ENCODE results near the gene BICC1.

BICC1 gene

GRCh38 chr10:58712982-58713381, 200.3 kb downstream of the BICC1 start:
- no peak for DNase-seq

GRCh38 chr10:58714409-58714808, 201.7 kb downstream of the BICC1 start:
- DNase-seq: no peak

DNA sequence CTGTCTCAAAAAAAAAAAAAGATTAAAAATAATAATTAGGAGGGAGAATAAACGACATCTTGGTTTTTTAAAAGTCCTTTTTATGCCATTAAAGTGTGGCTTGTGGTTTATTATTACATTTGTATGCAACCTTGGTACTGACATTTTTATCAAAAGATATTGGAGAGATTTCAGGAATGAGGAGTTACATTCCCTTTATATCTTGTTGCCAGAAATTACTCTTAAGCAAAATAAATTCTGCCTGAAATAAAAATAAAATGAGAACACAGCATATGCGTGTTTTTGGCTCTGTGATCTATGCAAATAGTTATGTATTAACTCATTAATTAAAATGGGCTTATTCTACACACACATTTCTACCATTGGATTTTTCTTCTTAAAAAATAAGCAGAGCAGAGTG, 202.4 kb downstream of the BICC1 start:
- DNase-seq: no peak

GRCh38 chr10:58718596-58718995, 205.9 kb downstream of the BICC1 start:
- no peak for DNase-seq

- DNase-seq: no peak
Measured at GRCh38 chr10:58721601-58722281, 209.1 kb downstream of the BICC1 start.

- no peak for DNase-seq
Measured at GRCh38 chr10:58723186-58723585, 210.5 kb downstream of the BICC1 start.

GRCh38 chr10:58723966-58724365, 211.3 kb downstream of the BICC1 start:
- no peak for DNase-seq

- no peak for DNase-seq
Measured at GRCh38 chr10:58724781-58725180, 212.1 kb downstream of the BICC1 start.

GRCh38 chr10:58725901-58726300, 213.2 kb downstream of the BICC1 start:
- DNase-seq: no peak

DNA sequence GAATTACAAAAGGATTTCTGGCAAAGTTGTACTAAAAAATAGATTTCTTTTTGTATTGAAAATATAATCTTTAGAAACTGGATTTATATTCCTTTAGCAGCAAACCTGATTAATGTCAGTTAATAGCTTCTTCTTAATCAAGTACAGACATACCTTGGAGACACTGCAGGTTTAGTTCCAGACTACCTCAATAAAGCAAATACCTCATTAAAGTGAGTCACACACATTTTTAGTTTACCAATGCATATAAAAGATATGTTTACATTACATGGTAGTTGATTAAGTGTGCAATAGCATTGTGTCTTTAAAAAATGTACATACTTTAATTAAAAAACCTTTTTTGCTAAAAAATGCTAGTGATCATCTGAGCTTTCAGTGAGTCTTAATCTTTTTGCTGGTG, 215.0 kb downstream of the BICC1 start:
- no peak for DNase-seq

- no peak for DNase-seq
Measured at GRCh38 chr10:58731276-58731675, 218.6 kb downstream of the BICC1 start.

DNA sequence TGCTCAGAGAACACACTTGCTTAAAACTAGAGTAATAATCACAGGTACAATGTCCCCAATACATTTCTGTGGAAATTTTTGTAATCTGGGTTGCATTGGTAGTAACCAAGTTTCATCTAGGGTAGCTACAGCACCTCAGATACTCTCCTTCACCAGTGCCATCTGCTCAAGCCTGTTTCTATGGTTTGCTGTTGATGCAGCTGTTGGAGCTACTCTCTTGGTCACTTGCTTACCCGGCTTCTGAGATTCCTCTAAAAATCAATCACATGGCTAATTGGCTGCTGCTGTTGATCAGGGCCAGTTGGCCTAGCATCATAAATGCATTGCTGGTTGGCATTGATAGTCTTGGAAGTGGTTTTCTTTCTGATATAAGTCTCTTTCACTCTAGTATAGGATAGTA, 220.8 kb downstream of the BICC1 start:
- no peak for DNase-seq

DNA sequence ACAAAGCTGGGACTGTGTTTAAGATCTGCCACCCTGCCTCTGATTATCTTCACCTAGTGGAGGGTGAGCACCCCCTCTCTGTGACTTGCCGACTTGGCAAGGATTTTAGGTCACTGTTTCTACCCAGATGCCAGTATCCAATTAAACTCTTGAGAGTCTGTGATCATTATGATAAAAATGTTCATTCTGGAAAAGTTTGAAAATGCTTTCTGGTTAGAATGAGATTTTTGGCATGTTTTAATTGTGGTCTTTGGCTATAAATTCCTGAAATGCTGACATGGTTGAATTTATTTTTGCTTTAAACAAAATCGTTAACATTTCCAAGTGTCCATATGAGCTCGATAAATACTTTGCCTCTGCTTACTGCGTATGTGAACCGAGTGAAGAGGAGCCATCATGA, 221.4 kb downstream of the BICC1 start:
- no peak for DNase-seq

DNA sequence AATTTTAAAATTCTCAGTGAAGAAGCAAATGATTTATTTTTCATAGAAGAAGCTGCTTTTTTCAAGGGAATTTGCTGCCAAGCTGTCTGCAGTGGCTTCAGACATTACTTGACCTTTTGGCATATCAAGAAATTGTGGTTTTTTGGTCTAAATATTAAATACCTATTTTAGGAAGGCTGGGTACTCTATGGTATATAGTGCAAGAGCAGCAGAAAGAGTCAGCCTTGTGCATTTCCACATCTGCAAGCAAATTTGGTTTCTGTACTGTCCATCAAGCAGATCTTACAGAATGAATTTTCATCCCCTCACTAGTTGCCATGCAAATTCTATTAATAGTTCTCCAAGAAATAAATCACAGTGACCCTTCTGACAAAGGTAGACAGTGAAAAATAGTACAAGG, 222.0 kb downstream of the BICC1 start:
- no peak for DNase-seq

- DNase-seq: no peak
Measured at GRCh38 chr10:58735087-58735486, 222.4 kb downstream of the BICC1 start.

GRCh38 chr10:58740620-58741369, 228.1 kb downstream of the BICC1 start:
- no peak for DNase-seq

DNA sequence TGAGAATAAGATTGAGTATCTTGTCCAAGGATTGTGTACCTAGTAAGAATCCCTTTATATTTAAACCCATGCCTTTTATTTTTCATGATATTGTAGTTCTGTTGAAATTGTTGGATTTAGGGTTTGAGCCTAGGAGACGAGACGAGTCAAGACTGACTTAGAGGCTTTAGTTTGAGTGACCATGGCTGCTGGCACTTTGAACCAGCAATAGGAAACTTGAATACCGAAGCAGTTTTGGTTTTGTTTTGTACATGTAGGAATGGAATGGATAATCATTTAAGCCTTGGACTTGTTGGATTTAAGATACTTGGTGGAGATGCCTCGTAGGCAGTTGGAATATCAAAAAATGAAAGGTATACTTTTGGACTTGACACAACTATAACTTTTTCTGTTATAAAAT, 229.0 kb downstream of the BICC1 start:
- DNase-seq: no peak

DNA sequence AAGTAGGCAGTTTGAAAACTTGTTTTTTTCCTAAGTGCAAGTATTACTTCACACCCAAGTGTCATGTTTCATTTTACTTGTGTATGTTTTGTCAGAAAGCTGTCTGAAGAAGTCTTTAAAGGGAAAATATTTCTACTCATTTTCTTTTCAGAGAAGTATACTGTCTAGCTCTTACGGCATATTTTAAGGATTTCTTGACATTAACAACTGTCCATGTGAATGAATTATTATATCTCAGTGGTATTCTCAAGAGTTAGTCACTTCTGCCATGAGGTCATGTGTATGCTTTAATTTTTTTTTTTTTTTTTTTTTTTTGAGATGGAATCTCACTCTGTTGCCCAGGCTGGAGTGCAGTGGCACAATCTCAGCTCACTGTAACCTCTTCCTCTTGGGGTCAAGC, 229.5 kb downstream of the BICC1 start:
- DNase-seq: no peak

DNA sequence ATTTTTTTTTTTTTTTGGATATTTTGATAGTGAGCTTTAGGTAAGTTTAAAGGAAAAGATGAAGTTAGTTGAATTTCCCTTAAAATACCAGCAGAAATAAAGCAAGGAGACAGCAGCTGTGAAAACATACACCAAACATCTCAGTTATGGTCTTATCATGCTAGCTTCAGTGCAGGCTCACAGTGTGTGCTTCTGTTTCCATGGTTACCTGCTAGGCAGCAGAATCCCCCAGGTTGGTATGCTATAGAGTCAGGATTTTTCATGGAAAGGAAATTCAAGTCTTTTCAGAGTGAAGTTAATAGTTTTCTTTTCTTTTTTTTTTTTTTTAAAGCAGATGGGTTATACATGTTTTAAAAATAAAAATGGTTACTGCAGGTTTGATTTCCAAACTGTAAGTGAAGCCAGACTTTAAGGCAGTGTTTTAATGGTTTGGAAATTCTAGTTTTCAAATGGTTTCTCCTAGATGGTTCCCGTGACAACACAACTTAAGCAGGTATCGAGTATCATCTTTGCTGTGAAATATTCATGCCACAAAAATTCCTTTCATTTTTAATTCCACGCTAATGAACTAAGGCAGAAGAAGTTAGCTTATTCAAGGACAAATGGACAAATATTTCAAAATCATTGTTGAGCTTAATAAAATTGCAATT, 230.9 kb downstream of the BICC1 start:
- DNase-seq: no peak

DNA sequence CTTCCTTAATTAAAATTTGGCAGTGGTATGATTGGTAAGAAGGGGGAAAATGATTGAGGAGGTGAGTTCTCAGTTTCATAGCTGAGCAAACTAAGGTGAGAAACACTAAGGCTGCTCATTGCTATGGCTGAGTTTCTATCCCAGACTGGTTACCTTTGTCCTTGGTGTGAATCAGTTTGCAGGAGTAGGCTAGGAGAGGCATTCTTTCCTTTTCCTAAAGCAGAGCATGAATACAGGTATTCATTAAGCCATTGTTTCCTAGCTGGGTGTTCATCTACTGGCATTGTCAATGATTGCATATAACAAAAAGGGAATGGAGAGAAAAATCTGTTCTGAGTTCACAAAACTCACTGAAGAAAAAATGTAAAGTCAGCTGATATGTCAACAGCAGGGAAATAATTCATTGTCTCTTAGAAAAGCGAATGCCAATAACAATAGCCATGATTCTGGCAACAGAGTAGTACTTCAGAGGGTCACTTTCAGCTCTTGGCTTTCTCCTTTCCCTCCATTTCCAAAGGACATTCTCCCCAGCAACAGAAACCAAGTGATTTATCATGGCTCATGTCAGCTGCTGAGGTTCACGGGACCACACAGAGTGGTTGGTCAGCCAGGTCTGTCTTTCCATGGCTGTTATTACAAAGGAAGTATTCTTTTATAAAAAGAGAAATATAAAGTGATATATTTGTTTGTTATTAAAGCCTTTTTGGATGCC, 234.0 kb downstream of the BICC1 start:
- DNase-seq: no peak

DNA sequence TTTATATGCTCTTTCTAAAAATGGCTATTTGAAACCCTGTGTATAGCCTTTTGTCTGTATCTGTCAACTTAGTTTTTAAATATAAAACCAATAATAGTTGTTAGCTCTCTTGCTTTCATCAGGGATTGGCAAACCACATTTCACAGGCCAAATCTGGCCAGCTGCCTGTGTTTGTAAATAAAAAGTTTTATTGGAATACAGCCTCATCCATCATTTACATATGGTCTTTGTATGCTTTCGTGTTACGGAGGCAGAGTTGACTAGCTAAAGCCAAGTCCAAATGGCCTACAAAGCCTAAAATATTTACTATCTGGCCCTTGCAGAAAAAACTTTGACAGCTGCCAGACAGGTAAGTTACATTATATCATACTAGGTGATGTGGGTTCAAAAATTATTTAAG, 235.0 kb downstream of the BICC1 start:
- no peak for DNase-seq

- DNase-seq: no peak
Measured at GRCh38 chr10:58752665-58753064, 240.0 kb downstream of the BICC1 start.

DNA sequence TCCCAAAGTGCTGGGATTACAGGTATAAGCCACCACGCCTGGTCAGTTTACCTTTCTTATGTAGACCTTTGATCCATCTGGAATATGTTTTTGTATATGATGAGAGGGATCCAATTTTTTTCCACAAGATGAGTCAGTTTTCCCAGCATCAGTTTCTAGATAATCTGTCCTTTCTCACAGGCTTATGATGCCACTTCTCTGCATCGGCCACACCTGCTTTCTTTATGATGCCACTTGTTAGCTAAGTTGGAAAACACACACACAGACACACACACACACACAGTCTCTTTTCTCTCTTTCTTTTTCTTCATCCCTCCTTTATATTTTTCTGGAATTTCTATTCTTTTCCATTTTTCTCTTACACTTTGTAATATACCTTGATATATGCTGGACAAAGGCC, 240.8 kb downstream of the BICC1 start:
- DNase-seq: no peak
